Fibroblast of gingiva (primary cell): ENCODE measurements around the gene SLC6A3.
"Not testable (repeated sequence)": the region's sequence is repeated elsewhere in the genome, so short reads cannot be mapped to it uniquely, and the experiment has no call there.

Experiments used
- DNase-seq: peaks from one replicate; pipeline ENCODE4 v3.0.0-alpha.2; 2011; ENCODE audit warnings: low read depth

Gene SLC6A3

GRCh38 chr5:1477341-1477740, 32.1 kb upstream of the SLC6A3 start:
- DNase-seq = no peak

DNA sequence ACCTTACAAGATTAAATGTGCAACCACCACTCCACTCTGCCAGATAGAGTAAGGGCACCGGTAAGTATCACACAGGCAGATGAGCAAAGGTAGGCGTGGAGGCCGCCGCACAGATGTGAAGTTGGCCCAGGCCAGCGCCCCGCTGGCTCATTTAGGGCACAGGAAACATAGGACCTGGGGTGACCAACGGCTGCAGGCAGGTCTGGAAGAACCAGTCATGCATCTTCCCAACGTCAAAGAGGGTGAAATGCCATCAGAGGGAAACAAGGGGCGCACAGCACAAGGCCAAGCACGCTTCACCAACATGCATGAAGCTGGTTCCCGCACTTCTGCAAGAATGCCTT, 31.7 kb upstream of the SLC6A3 start:
- no peak for DNase-seq

DNA sequence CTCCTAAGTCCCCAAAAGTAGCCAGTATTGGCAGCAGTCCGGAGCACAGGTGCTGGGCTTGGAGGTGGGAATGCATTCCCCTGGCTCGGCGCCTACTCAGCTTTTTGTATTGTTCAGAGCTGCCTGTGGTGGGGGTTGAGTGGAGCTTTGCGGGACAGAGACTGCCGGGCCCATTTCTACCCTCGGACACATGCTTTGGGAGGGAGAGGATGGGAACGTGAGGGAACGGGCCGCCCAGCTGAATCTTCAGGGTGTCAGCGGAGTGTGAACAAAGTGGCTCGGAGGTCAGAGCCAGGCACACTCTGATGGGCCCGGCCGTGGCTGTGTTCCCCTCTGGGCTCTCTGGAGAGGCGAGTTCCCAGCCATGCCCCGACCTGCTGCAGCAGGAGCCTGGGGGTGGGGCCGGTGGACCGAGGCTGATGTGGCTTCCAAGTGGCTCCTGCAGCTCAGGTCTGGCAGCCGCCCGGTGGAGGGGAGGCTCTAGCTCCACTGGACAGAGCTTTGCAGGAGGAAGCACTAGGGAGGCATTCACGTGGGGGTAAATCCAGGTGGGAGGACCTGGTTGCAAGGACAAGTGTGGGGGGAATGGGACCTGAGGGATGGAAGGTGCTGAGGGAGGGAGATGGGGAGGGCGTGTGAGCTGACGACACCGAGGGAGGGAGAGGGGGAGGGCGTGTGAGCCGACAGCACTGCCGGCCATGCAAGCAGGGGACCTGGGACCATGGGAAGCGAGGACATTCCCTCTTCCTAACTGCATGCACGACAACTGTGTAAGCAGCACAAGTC, 31.1 kb upstream of the SLC6A3 start:
- DNase-seq = no peak

- DNase-seq = not testable (repeated sequence)
Observed at GRCh38 chr5:1475544-1475900, 30.3 kb upstream of the SLC6A3 start.

GRCh38 chr5:1474866-1475543, 29.8 kb upstream of the SLC6A3 start:
- DNase-seq = no peak

DNA sequence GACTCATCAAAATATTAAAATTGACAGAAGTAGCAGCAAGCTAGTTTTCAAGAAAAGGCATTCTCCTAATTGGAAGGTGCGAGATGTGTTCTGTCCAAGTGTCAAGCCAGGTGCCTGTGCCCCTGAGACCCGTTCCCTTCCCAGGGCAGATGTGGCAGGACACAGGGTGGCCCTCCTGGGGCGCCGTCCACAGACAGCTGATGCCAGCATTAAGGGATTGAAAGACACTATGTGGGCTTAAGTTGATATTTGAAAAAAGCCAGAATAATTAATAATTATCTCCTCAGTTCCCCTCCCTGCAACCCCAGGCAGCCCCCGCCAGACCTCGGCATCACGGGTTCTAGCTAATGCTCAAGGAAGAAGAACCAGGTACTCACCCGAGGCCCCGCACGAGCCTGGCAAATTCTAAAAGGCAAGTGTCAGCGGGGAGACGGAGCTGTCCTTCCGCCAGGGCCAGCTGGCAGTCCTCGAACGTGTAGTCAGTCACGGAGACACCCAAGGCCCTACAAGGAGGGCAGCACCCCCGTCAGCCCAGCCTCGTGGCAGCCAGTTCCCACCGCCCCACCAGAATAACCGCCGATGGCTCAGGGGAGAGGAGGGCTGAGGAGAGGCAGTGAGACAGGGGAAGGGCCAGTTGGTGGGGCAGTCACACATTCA, 29.1 kb upstream of the SLC6A3 start:
- DNase-seq = no peak

GRCh38 chr5:1473746-1474145, 28.5 kb upstream of the SLC6A3 start:
- DNase-seq = no peak

GRCh38 chr5:1472964-1473628, 27.9 kb upstream of the SLC6A3 start:
- no peak for DNase-seq

GRCh38 chr5:1471997-1472963, 27.0 kb upstream of the SLC6A3 start:
- DNase-seq = no peak

- no peak for DNase-seq
Observed at GRCh38 chr5:1471240-1471853, 26.1 kb upstream of the SLC6A3 start.

- DNase-seq = no peak
Observed at GRCh38 chr5:1470762-1471211, 25.5 kb upstream of the SLC6A3 start.

DNA sequence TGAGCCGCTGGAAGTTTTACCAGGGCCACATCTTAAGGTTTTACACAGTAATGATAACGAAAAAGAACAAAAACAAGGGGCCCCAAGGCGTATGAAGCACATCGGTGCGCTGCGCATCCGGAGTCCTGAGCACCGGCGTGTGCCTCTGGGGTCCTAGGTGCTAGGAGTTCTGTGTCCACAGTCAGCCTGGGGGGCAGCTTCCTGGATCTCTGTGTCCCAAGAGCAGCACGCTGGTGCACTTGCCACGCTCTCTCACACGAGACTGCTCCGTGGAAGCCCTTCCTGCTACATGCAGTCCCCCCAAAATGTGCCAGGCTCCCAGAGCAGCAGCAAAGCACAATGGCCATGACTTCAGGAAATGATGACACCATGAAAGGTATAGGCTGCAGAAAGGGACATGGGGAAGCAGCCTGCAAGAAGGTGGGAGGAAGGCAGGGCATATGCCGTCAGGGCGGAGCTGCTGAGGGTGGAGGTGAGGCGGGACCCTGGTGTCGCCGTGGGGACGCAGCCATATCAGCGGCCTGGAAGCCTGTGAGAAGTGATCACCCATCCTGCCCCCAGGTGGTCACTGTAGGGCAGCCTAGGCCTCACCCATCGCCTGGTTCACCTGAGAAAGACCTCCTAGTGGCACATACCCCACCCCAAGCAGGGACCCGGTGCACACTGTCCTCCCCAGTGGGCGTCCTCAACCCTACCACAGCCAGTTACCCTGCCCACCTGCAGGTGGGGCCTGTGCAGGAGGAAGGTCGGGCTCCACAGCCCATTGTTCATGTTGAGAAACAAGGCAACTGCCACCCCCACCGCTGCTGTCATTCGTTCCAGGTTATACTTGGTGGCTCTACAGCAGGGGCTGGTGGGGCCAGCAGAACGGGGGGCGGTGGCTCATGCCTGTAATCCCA, 23.6 kb upstream of the SLC6A3 start:
- DNase-seq = no peak

GRCh38 chr5:1468247-1468612, 23.0 kb upstream of the SLC6A3 start:
- no peak for DNase-seq

- DNase-seq = no peak
Observed at GRCh38 chr5:1467341-1468246, 22.4 kb upstream of the SLC6A3 start.

- DNase-seq = no peak
Observed at GRCh38 chr5:1466631-1467265, 21.5 kb upstream of the SLC6A3 start.

DNA sequence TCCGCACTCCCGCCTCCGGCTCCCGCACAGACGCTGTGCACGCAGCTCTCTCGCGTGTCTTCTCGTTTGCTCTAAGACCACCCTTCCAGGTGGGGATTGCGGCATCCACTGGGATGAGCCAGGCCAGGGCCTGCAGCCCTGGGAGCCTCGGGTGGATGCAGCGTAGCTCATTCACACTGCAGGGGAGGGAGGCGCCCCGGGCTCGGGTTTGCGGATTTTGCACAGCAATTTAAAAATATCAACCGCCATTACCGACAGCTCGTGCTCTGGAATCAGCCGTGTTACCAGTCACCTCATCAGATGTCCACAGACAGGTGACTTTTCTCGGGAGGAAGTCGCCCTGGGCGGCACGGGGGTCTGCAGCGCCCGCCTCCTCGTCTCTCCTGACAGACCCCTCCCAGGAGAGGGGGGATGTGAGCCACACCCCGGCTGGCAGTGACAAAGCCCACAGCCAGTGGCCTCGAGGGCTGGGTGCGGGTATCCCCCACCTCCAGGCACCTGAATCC, 20.8 kb upstream of the SLC6A3 start:
- no peak for DNase-seq

DNA sequence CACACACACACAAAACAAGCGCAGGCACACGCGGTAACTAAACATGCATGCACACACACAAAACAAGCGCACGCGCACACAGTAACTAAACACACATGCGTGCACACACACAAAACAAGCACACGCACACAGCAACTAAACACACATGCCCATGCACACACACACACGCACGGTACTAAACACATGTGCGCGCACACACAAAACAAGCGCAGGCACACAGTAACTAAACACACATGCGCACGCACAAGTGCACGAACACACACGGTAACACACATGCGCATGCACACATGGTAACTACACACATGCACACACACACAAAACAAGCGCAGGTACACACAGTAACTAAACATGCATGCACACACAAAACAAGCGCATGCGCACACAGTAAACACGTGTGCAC, 19.9 kb upstream of the SLC6A3 start:
- DNase-seq = no peak

- no peak for DNase-seq
Observed at GRCh38 chr5:1464511-1464910, 19.3 kb upstream of the SLC6A3 start.
